Thoracic aorta (tissue), 2 donors: ENCODE data around the gene PNP. TPM values are rescaled to one million over a fixed set of nuclear protein-coding genes. Genes with fewer than 3 reads are reported as not detected.

Source experiments
- ATAC-seq: fragments of 150-250 bp; one replicate; pipeline ENCODE4 v1.8.0; 2017; ENCODE audit warnings: low read depth; ENCODE audit not compliant: insufficient number of reproducible peaks, low FRiP score
- DNase-seq: peaks from one replicate; pipeline ENCODE4 v3.0.0-alpha.2; 2020; ENCODE audit warnings: low spot score
- H3K27ac ChIP-seq, 2 donors: fragments of 200-600 bp; sonication (generic); 1 replicate in 1 of 2; 2 replicates in 1 of 2; pipeline ENCODE4 v1.5.1; 2016; ENCODE audit warnings: mild to moderate bottlenecking in 2 of 2, moderate library complexity in 2 of 2
- H3K27me3 ChIP-seq: fragments of 200-600 bp; sonication (generic); replicated peaks from 2 replicates; pipeline ENCODE4 v1.6.0; 2016; ENCODE audit warnings: mild to moderate bottlenecking; ENCODE audit not compliant: insufficient read depth
- H3K36me3 ChIP-seq: fragments of 200-600 bp; sonication (generic); one replicate; pipeline ENCODE4 v1.5.1; 2016
- H3K4me1 ChIP-seq, 2 donors: fragments of 200-600 bp; sonication (generic); 1 replicate in 1 of 2; 2 replicates in 1 of 2; pipeline versions ENCODE4 v1.5.1 to v1.6.0; 2016; ENCODE audit warnings: low read depth in 2 of 2, mild to moderate bottlenecking in 1 of 2; ENCODE audit not compliant: control insufficient read depth in 1 of 2
- H3K4me3 ChIP-seq: fragments of 200-600 bp; sonication (generic); 2 replicates; pipeline ENCODE4 v1.5.1; 2016; ENCODE audit warnings: mild to moderate bottlenecking
- H3K9me3 ChIP-seq: fragments of 200-600 bp; sonication (generic); 2 replicates; pipeline ENCODE4 v1.5.1; 2016
- total RNA-seq, 2 donors: library from RNA; depleted of rRNA; stranded (reverse); fragments of >200 nt; gene quantifications; one replicate each; pipeline versions ENCODE4 v1.1.0 to v1.2.3, GENCODE V29; 2016
- TF ChIP-seq, protein P1 (sequence below): fragments of 200-600 bp; sonication (generic); IDR thresholded peaks from one replicate; pipeline ENCODE4 v1.5.1; 2019; ENCODE audit warnings: antibody characterized with exemption

Gene PNP
- 100 to 1,000 TPM in 1 of 2 donors, 10 to 100 TPM in 1; 42.4 to 170 TPM for total RNA-seq

GRCh38 chr14:20469242-20469889 lies at the start of gene PNP:
TSS of gene PNP (plus strand) at chr14:20469406. CDS start at chr14:20469525, 119 bp downstream.
- Histone ChIP-seq H3K9me3 (no peaks in the 10 kb centered on the region), H3K4me3 (peak within 1 kb of the TSS; percentile 90), H3K36me3 (no peaks in the 10 kb centered on the region), H3K4me1 (peaks cover 5 to 13% of the 10 kb centered on the region in 2 donors), H3K27ac (peak within 1 kb of the TSS; percentile 84 to 90), H3K27me3 (no peaks in the 10 kb centered on the region)
- ATAC-seq, result peak; percentile 82
- TF ChIP-seq, protein P1, sequence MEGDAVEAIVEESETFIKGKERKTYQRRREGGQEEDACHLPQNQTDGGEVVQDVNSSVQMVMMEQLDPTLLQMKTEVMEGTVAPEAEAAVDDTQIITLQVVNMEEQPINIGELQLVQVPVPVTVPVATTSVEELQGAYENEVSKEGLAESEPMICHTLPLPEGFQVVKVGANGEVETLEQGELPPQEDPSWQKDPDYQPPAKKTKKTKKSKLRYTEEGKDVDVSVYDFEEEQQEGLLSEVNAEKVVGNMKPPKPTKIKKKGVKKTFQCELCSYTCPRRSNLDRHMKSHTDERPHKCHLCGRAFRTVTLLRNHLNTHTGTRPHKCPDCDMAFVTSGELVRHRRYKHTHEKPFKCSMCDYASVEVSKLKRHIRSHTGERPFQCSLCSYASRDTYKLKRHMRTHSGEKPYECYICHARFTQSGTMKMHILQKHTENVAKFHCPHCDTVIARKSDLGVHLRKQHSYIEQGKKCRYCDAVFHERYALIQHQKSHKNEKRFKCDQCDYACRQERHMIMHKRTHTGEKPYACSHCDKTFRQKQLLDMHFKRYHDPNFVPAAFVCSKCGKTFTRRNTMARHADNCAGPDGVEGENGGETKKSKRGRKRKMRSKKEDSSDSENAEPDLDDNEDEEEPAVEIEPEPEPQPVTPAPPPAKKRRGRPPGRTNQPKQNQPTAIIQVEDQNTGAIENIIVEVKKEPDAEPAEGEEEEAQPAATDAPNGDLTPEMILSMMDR, result no peak
- peak; percentile 73 for DNase-seq

GRCh38 chr14:20419419-20419818 lies 49.8 kb upstream of the PNP start:
- Histone ChIP-seq H3K9me3 (no peaks in the 10 kb centered on the region), H3K4me3 (no peak overlapping the region), H3K27me3 (no peaks in the 10 kb centered on the region), H3K27ac (no peak overlapping the region), H3K36me3 (no peaks in the 10 kb centered on the region), H3K4me1 (peaks cover 0 to 3% of the 10 kb centered on the region in 2 donors)
- TF ChIP-seq, protein P1, result no peak
- DNase-seq (no peak), ATAC-seq (no peak)

- no peak overlapping the region for H3K27ac ChIP-seq
- H3K36me3 ChIP-seq, result no peaks in the 10 kb centered on the region
- no peak for ATAC-seq
- no peaks in the 10 kb centered on the region for H3K27me3 ChIP-seq
- no peak for DNase-seq
- no peaks in the 10 kb centered on the region for H3K9me3 ChIP-seq
- no peaks in the 10 kb centered on the region for H3K4me1 ChIP-seq
- TF ChIP-seq, protein P1, result no peak
- H3K4me3 ChIP-seq, result no peak overlapping the region
These were observed 47.9 kb upstream of the PNP start for GRCh38 chr14:20421267-20421666.

GRCh38 chr14:20422886-20423285 lies 46.3 kb upstream of the PNP start:
- DNase-seq, result no peak
- Histone ChIP-seq H3K36me3 (no peaks in the 10 kb centered on the region), H3K4me3 (no peak overlapping the region), H3K4me1 (no peaks in the 10 kb centered on the region), H3K27ac (no peak overlapping the region), H3K27me3 (no peaks in the 10 kb centered on the region), H3K9me3 (no peaks in the 10 kb centered on the region)
- TF ChIP-seq, protein P1, result no peak
- ATAC-seq, result no peak

GRCh38 chr14:20424851-20425250 lies 44.4 kb upstream of the PNP start:
- TF ChIP-seq, protein P1, result no peak
- H3K4me3 ChIP-seq, result no peak overlapping the region
- no peaks in the 10 kb centered on the region for H3K27me3 ChIP-seq
- no peak overlapping the region for H3K27ac ChIP-seq
- no peak for DNase-seq
- no peaks in the 10 kb centered on the region for H3K36me3 ChIP-seq
- H3K4me1 ChIP-seq, result no peaks in the 10 kb centered on the region
- ATAC-seq, result no peak
- H3K9me3 ChIP-seq, result no peaks in the 10 kb centered on the region
